HCT116 (cell line): ENCODE measurements around the gene DENND2A. TPM values are rescaled to one million over a fixed set of nuclear protein-coding genes. Genes with fewer than 3 reads are reported as not detected.
A peak's percentile ranks its signal among the peaks of the same experiment; 100 is the strongest.

ENCODE experiments used
- ATAC-seq: fragments of 200-7000 bp; cut with Tn5 transposase; 2 replicates; pipeline ENCODE4 v1.9.1; 2020; ENCODE audit warnings: mild to moderate bottlenecking, moderate library complexity
- BruUV-seq: library from RNA; stranded (reverse); fragments of 400-500 nt; replicated peaks from 2 replicates; lab custom pipeline; 2021; lab: Mats Ljungman, UMichigan
- CTCF ChIA-PET: fragments of 300-600 bp; sonication (Branson Sonifier 250); formaldehyde crosslinking; loops from one replicate; lab custom pipeline; 2021; ENCODE audit warnings: antibody characterized with exemption; lab: Charles Lee
- POLR2A ChIA-PET: fragments of 300-600, 350-600 bp; sonication (Branson Sonifier 250); formaldehyde crosslinking; loops from one replicate; lab custom pipeline; 2021; ENCODE audit warnings: antibody characterized with exemption; lab: Charles Lee
- RAD21 ChIA-PET, 2 experiments: fragments of 300-600 bp; sonication (Branson Sonifier 250); formaldehyde crosslinking; loops; one replicate each; lab custom pipeline; 2023; ENCODE audit warnings: low total read pairs in 2 of 2; ENCODE audit not compliant: uncharacterized antibody in 2 of 2, unreplicated experiment in 2 of 2, low non-redundant PET in 1 of 2; lab: Charles Lee
- DNase-seq: peaks from one replicate; pipeline ENCODE4 v3.0.0-alpha.2; 2010; ENCODE audit warnings: low read depth, low spot score
- H2AFZ ChIP-seq: fragments of 200-600 bp; shearing (Covaris generic), sonication (generic); 2 replicates; pipeline ENCODE4 v1.6.1; 2017; ENCODE audit warnings: low read depth, mixed run types, mixed read lengths, antibody characterized with exemption, low read length; ENCODE audit not compliant: poor library complexity, severe bottlenecking
- H3K27ac ChIP-seq: 2 replicates; pipeline ENCODE4 v1.5.1; 2012; ENCODE audit warnings: low read depth, low read length
- H3K27me3 ChIP-seq: fragments of 200-600 bp; sonication (generic); 2 replicates; pipeline ENCODE4 v1.6.1; 2016; ENCODE audit warnings: mixed run types, low read length, mixed read lengths; ENCODE audit not compliant: insufficient read depth
- H3K36me3 ChIP-seq, 2 experiments: fragments of 200-500 bp in 1 of 2; fragments of 200-600 bp in 1 of 2; sonication (Bioruptor generic) in 1 of 2; sonication (generic) in 1 of 2; 2 replicates each; pipeline versions ENCODE4 v1.5.1 to v1.6.1; 2014 to 2016; ENCODE audit warnings: low read length in 2 of 2, inconsistent platforms in 1 of 2, mixed read lengths in 1 of 2, mixed run types in 1 of 2; ENCODE audit not compliant: insufficient read depth in 2 of 2, control insufficient read depth in 1 of 2
- H3K4me1 ChIP-seq, 2 experiments: fragments of 200-600 bp in 1 of 2; sonication (generic) in 1 of 2; 2 replicates each; pipeline versions ENCODE4 v1.5.1 to v1.6.1; 2012 to 2017; ENCODE audit warnings: low read length in 2 of 2, inconsistent platforms in 1 of 2, mild to moderate bottlenecking in 1 of 2, mixed read lengths in 1 of 2, mixed run types in 1 of 2, moderate library complexity in 1 of 2; ENCODE audit not compliant: insufficient read depth in 2 of 2, control insufficient read depth in 1 of 2
- H3K4me2 ChIP-seq: fragments of 200-600 bp; sonication (generic); 2 replicates; pipeline ENCODE4 v1.6.1; 2017; ENCODE audit warnings: mixed run types, low read length, mixed read lengths
- H3K4me3 ChIP-seq, 2 experiments: fragments of 200-600 bp in 1 of 2; sonication (generic) in 1 of 2; replicated peaks in 1 of 2; 2 replicates each; pipeline ENCODE4 v1.5.1; 2011 to 2016; ENCODE audit warnings: low read length in 2 of 2, control low read depth in 1 of 2, low read depth in 1 of 2, mild to moderate bottlenecking in 1 of 2, mixed read lengths in 1 of 2, mixed run types in 1 of 2
- H3K79me2 ChIP-seq: fragments of 200-600 bp; sonication (generic); 2 replicates; pipeline ENCODE4 v1.6.1; 2017; ENCODE audit warnings: mild to moderate bottlenecking, mixed run types, low read length, moderate library complexity, mixed read lengths; ENCODE audit not compliant: insufficient read depth
- H3K9ac ChIP-seq: fragments of 200-600 bp; sonication (generic); 2 replicates; pipeline ENCODE4 v1.6.1; 2016; ENCODE audit warnings: low read length, mixed read lengths
- H3K9me2 ChIP-seq: fragments of 200-600 bp; sonication (generic), shearing (Covaris generic); 2 replicates; pipeline ENCODE4 v1.6.1; 2017; ENCODE audit warnings: mixed run types, mild to moderate bottlenecking, moderate library complexity; ENCODE audit not compliant: insufficient read depth
- H3K9me3 ChIP-seq, 2 experiments: fragments of 200-500 bp in 1 of 2; fragments of 200-600 bp in 1 of 2; sonication (Bioruptor generic) in 1 of 2; sonication (generic) in 1 of 2; 2 replicates each; pipeline ENCODE4 v1.6.1; 2014 to 2017; ENCODE audit warnings: low read length in 2 of 2, mixed read lengths in 2 of 2, inconsistent platforms in 1 of 2, low read depth in 1 of 2, mild to moderate bottlenecking in 1 of 2, mixed run types in 1 of 2, moderate library complexity in 1 of 2; ENCODE audit not compliant: control insufficient read depth in 1 of 2, insufficient read depth in 1 of 2
- H4K20me1 ChIP-seq: fragments of 200-600 bp; sonication (generic), shearing (Covaris generic); 2 replicates; pipeline ENCODE4 v1.6.1; 2017; ENCODE audit warnings: mixed run types, mild to moderate bottlenecking, moderate library complexity; ENCODE audit not compliant: insufficient read depth
- CBX3 ChIP-seq: IDR thresholded peaks from 2 replicates; pipeline ENCODE4 v1.6.1; 2012; ENCODE audit warnings: low read depth
- CEBPB ChIP-seq: IDR thresholded peaks from 2 replicates; pipeline ENCODE4 v1.6.1; 2012; ENCODE audit warnings: low read depth
- EGR1 ChIP-seq: IDR thresholded peaks from 2 replicates; pipeline ENCODE4 v1.6.1; 2012; ENCODE audit warnings: low read depth
- ELF1 ChIP-seq: IDR thresholded peaks from 2 replicates; pipeline ENCODE4 v1.6.1; 2012; ENCODE audit warnings: low read depth, borderline replicate concordance
- EZH2 ChIP-seq: fragments of 200-600 bp; sonication (generic); IDR thresholded peaks from 2 replicates; pipeline ENCODE4 v1.6.1; 2017; ENCODE audit warnings: antibody characterized with exemption, mixed run types
- FOSL1 ChIP-seq: IDR thresholded peaks from 2 replicates; pipeline ENCODE4 v1.6.1; 2012; ENCODE audit warnings: low read depth
- POLR2A ChIP-seq: IDR thresholded peaks from 2 replicates; pipeline ENCODE4 v1.7.0; 2011; ENCODE audit warnings: borderline replicate concordance; ENCODE audit not compliant: insufficient read depth, insufficient read length; ENCODE audit errors: extremely low read depth
- POLR2AphosphoS5 ChIP-seq: IDR thresholded peaks from 2 replicates; pipeline ENCODE4 v1.6.1; 2011; ENCODE audit warnings: mild to moderate bottlenecking, low read depth, low read length, moderate library complexity
- RAD21 ChIP-seq: IDR thresholded peaks from 2 replicates; pipeline ENCODE4 v1.6.1; 2012; ENCODE audit warnings: low read depth, mild to moderate bottlenecking
- SIN3A ChIP-seq: IDR thresholded peaks from 2 replicates; pipeline ENCODE4 v1.6.1; 2012; ENCODE audit warnings: low read depth
- SP1 ChIP-seq: IDR thresholded peaks from 2 replicates; pipeline ENCODE4 v1.6.1; 2012; ENCODE audit warnings: low read depth
- SRF ChIP-seq: IDR thresholded peaks from 2 replicates; pipeline ENCODE4 v1.6.1; 2012; ENCODE audit warnings: low read depth
- TCF7L2 ChIP-seq: IDR thresholded peaks from 2 replicates; pipeline ENCODE4 v1.7.0; 2011; ENCODE audit warnings: borderline replicate concordance, inconsistent platforms; ENCODE audit not compliant: insufficient read depth, insufficient read length; ENCODE audit errors: extremely low read depth
- YY1 ChIP-seq: IDR thresholded peaks from 2 replicates; pipeline ENCODE4 v1.6.1; 2011; ENCODE audit warnings: low read length, low read depth, moderate library complexity, mild to moderate bottlenecking; ENCODE audit not compliant: insufficient replicate concordance; ENCODE audit errors: extremely low read depth
- ZFX ChIP-seq: fragments of 450-650 bp; IDR thresholded peaks from 2 replicates; pipeline ENCODE4 v1.6.1; 2017
- ZNF274 ChIP-seq: fragments of 200-500 bp; sonication (Bioruptor generic); IDR thresholded peaks from 2 replicates; pipeline ENCODE4 v1.6.1; 2014; ENCODE audit warnings: mild to moderate bottlenecking, low read depth, low read length, inconsistent platforms
- intact Hi-C: fragments of 100-400 bp; cut with micrococcal nuclease; formaldehyde crosslinking; loops from 2 replicates; pipeline ENCODE4 v1.10.0; 2022
- total RNA-seq: library from RNA; stranded (reverse); gene quantifications from one replicate; pipeline ENCODE4 v1.2.1, GENCODE V29; 2021; ENCODE audit not compliant: unreplicated experiment
- TF ChIP-seq, protein P1 (sequence below): IDR thresholded peaks from 2 replicates; pipeline ENCODE4 v1.6.1; 2012
- TF ChIP-seq, protein P2 (sequence below): IDR thresholded peaks from 2 replicates; pipeline ENCODE4 v1.6.1; 2012

DENND2A gene
- total RNA-seq, 1 experiment from 2014 or later: 0.12 TPM

DNA sequence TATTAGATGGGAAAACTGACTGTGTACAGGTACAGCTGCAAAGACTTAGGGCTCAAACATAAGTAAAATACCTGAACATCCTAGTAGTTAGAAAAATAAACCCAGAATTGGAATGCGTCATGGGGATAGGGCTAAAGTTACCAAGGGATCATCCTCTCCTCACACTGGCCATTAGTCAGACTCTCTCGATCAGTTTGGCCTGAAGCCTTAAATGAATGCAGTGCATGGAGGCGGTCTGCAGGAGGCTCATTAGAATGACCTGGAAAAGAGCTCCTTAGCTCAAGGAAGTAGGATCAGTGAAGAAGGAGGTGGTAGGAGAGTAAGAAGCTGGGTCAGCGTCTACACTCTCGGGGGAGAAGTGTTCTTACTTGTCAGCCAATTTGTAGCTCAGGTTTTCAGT, 35.3 kb downstream of the DENND2A start:
- Histone ChIP-seq H3K79me2 (no peaks in the 10 kb centered on the region), H3K9ac (no peak overlapping the region), H3K9me2 (no peaks in the 10 kb centered on the region), H2AFZ (no peak overlapping the region), H3K36me3 (no peaks in the 10 kb centered on the region), H3K4me3 (no peak overlapping the region), H3K27ac (no peak overlapping the region), H3K4me2 (no peak overlapping the region), H3K4me1 (peaks cover 0 to 5% of the 10 kb centered on the region in 2 experiments; a peak in 1 of 4 replicates), H4K20me1 (no peaks in the 10 kb centered on the region), H3K9me3 (no peaks in the 10 kb centered on the region), H3K27me3 (no peaks in the 10 kb centered on the region)
- ATAC-seq (peak; percentile 47; the same call in 1 of the 2 replicates), DNase-seq (no peak)
- POLR2A ChIA-PET: no interaction called here
- TF ChIP-seq RAD21 (no peak), POLR2AphosphoS5 (no peak), YY1 (no peak), SRF (no peak), ZNF274 (no peak), EGR1 (no peak), EZH2 (no peak), FOSL1 (no peak), ELF1 (no peak), SP1 (no peak)
- TF ChIP-seq, protein P1, sequence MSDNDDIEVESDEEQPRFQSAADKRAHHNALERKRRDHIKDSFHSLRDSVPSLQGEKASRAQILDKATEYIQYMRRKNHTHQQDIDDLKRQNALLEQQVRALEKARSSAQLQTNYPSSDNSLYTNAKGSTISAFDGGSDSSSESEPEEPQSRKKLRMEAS: no peak
- TF ChIP-seq, protein P2, sequence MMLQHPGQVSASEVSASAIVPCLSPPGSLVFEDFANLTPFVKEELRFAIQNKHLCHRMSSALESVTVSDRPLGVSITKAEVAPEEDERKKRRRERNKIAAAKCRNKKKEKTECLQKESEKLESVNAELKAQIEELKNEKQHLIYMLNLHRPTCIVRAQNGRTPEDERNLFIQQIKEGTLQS: no peak
- RAD21 ChIA-PET: no interaction called here
- intact Hi-C loops: no loop called here
- CTCF ChIA-PET: no interaction called here
- no TSS peak for BruUV-seq

DNA sequence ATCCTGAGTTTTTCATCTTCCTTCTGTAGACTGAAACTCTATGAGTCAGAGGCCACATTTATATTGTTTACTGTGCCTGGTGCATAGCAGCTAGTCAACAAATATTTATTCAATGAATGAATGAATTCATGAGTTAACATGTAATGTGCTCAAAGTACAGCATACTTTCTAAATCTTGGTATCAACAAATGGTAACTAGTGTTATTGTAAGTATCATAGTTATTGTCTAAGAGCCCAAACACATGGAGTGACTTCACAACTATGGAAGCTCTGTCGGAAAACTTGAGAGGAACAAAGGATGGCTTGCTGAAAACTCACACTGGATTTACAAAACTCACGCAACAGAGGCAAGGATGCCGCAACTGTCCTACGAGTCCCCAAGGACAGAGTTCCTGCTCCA, 35.9 kb downstream of the DENND2A start:
- H3K4me1 ChIP-seq: peaks cover 0 to 3% of the 10 kb centered on the region in 2 experiments; a peak in 1 of 4 replicates
- DNase-seq (no peak), ATAC-seq (no peak)
- no peak overlapping the region for H3K4me2 ChIP-seq
- H3K9me3 ChIP-seq: no peaks in the 10 kb centered on the region
- H2AFZ ChIP-seq: no peak overlapping the region
- ChIA-PET POLR2A (no interaction called here), RAD21 (no interaction called here), CTCF (no interaction called here)
- no peaks in the 10 kb centered on the region for H3K79me2 ChIP-seq
- H3K36me3 ChIP-seq: no peaks in the 10 kb centered on the region
- no peaks in the 10 kb centered on the region for H3K27me3 ChIP-seq
- H3K9me2 ChIP-seq: no peaks in the 10 kb centered on the region
- no TSS peak for BruUV-seq
- H4K20me1 ChIP-seq: no peaks in the 10 kb centered on the region
- H3K4me3 ChIP-seq: no peak overlapping the region
- TF ChIP-seq TCF7L2 (no peak), CEBPB (no peak), SIN3A (no peak), YY1 (no peak), EGR1 (no peak), ZFX (no peak), CBX3 (no peak), POLR2A (no peak), FOSL1 (no peak), RAD21 (no peak), ELF1 (no peak), SP1 (no peak), EZH2 (no peak), POLR2AphosphoS5 (no peak)
- TF ChIP-seq, protein P2: no peak
- H3K9ac ChIP-seq: no peak overlapping the region
- intact Hi-C loops: no loop called here
- H3K27ac ChIP-seq: no peak overlapping the region
